Measurements from ENCODE around the gene XRRA1.
"Not testable (repeated sequence)": the region's sequence is repeated elsewhere in the genome, so short reads cannot be mapped to it uniquely, and the experiment has no call there.

Gene XRRA1, protein sequence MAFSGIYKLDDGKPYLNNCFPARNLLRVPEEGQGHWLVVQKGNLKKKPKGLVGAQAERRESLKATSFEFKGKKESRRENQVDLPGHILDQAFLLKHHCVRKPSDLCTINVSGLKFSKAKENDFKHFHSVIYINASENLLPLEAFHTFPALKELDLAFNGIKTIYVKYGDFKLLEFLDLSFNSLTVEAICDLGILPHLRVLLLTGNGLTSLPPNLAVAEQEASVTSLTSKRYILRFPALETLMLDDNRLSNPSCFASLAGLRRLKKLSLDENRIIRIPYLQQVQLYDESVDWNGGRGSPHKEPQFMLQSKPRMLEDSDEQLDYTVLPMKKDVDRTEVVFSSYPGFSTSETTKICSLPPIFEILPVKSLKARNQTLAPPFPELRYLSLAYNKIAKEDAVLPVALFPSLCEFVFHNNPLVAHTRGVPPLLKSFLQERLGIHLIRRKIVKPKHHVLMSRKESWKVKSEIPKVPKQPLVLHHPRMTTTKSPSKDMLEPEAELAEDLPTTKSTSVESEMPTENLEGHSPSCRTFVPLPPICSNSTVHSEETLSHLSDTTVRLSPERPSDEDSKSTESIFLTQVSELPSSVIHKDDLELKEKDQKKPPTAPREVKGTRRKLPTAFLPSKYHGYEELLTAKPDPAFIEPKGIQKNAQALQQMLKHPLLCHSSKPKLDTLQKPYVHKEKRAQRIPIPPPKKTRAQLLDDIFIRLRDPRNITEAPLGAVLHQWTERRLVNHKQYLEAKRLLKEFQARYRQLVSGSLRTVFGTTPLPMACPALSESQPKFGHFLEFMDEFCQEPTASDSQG

GRCh38 chr11:74948898-74949752 is at the start of gene XRRA1, which contains the start of gene SPCS2:
XRRA1 (minus strand) TSS chr11:74949091; CDS start chr11:74940878, 8,213 bp downstream.
SPCS2 (plus strand) TSS chr11:74949266; CDS start chr11:74949286, 20 bp downstream.
- DNase-seq, result peak; percentile 99

- DNase-seq, result no peak
Measured at GRCh38 chr11:74992852-74993251, 44.0 kb upstream of the XRRA1 start.

- DNase-seq, result no peak
Measured at GRCh38 chr11:74990941-74991340, 42.0 kb upstream of the XRRA1 start.

- DNase-seq, result not testable (repeated sequence)
Measured at GRCh38 chr11:74990150-74990549, 41.3 kb upstream of the XRRA1 start.

DNA sequence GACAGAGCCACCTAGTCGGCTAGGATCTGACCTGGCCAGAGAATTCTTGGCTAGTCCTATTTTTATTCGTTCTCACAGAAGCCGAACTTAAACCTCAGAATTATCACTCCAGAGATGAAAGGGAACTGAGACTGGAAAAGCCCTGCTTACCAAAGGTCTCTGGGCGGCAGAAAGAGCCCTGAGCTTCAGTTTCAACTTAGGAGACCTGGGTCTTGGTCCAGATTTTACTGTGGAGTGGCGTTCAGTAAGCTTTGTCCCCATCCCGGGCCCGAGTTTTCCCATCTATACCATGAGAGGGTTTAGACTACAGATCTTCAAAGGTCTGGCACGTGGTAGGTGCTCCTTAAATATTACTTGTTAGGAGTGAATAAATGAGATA is 40.4 kb upstream of the XRRA1 start:
- DNase-seq, result no peak

DNA sequence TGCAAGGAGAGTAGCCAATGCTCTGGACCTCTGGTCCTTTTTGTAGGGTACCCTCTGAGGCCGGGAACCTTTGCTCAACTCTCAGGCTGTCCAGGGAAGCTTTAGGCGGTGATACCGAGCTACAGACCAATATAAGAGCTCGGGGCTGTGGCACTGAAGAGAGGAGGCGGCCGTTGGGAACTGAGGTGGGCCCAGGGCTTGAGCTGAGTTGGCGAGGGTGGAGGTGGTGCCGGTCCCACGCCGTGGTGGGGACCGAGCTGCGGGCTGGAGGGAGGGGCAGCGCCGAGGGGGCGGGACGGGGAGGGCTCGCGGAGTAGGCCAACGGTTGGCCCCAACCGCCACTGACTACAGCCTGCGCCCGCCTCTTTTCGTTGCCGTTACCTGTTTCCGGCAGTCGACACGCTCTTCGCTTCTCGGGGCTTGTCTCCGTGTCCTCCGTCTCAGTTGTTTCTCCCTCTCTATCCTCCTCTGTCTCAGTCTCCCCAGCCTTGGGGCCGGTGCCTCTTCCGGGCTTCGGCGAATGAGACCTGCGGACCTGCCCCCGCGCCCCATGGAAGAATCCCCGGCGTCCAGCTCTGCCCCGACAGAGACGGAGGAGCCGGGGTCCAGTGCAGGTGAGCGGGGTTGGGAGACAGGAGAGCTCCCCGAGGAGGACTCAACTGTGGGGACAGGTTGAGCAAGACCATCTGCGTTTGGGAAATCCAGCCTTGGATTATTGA is 39.8 kb upstream of the XRRA1 start, which contains the start of gene NEU3:
Gene NEU3 (plus strand): TSS at position 393 of the 719 bp plus-strand sequence. CDS start 128 bp downstream, at position 521.
- DNase-seq, result peak; percentile 84

DNA sequence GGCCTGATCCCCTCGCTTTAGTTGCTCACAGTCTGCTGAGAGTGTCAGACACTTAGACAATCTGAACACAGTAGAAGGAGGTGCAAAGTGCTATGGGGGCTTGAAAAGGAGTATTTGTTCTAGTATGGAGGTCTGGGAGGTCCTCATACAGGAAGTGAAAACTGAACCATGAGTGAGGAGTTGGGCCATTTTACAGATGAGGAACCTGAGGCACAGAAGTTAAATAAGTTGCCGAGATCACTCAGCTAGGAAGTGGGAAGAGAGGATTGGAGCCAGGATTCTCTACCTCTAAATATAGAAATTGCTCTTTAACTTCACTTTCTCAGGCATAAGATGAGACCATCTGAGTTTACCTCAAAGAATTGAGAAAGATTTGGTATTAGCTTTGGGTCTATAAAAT is 35.8 kb upstream of the XRRA1 start:
- no peak for DNase-seq

DNA sequence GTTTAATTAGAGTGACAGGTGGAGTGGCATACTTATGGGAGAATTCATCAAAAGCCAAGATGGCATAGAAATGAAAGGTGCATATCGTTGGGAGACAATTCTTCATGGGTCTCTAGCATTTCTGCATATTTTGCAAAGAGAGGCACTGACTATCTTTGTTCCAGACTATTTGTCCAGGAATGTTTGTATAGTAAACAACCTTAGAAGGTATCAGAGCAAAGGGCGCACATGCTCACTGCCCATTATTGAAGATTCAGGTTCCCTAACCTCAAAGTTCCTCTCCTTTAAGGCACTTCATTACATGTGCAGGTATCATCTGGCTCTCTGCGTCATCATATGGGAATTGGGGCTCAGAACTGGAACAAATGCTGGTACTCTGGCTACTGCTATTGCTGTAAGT is 35.2 kb upstream of the XRRA1 start:
- no peak for DNase-seq

- no peak for DNase-seq
Measured at GRCh38 chr11:74981888-74982287, 33.0 kb upstream of the XRRA1 start.

- no peak for DNase-seq
Measured at GRCh38 chr11:74980634-74981033, 31.7 kb upstream of the XRRA1 start.

DNA sequence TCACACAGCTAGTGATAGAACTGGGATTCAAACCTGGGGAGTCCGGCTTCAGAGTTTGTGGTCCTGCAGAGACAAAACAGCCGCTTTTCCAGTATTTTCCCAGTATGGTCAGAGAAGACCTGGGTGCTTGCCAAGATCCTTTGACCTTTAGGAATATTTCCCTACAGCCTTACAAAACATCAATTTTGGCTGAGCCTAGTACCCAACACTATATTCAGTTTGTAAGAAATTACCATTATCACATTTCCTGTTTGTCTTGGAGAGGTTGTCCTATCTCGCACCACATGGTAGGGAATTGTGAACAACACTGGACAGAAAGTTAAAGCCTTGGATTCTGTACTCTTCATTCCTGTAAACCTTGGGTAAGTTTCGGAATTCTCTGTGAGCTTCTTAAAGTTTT is 29.1 kb upstream of the XRRA1 start:
- no peak for DNase-seq

DNA sequence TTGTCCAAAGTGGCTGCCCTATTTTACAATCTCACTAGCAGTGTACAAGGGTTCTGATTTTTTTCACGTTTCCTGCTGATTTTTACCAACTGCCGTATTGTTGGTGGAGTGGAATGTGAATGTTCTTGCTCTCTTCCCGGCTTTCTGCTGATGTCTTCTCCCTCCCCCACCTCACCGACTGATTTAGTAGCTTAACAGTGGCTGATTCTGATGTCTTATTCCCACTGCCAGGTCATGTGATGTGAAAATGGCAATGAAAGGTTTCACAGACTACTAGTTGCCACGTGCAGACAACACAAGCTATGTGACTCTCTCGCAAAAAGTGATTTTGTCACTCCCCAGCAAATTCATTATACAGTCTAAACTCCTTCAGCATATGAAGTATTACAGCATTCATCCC is 22.5 kb upstream of the XRRA1 start:
- DNase-seq, result no peak

- DNase-seq, result no peak
Measured at GRCh38 chr11:74970852-74971395, 22.0 kb upstream of the XRRA1 start.

- no peak for DNase-seq
Measured at GRCh38 chr11:74966651-74967050, 17.8 kb upstream of the XRRA1 start.

DNA sequence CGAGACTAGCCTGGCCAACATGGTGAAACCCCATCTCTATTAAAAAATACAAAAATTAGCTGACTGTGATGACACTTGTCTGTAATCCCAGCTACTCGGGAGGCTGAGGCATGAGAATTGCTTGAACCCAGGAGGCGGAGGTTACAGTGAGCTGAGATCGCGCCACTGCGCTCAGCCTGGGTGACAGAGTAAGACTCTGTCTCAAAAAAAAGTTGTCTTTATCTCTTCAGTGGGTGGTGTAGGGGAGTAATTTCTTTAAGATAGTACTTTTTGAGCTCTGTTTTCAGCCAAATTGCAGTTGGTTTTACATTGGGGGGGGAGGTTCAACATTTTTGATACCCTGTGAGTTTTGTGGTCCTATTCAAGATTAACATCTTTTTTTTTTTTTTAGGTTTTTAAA is 11.2 kb upstream of the XRRA1 start:
- not testable (repeated sequence) for DNase-seq

DNA sequence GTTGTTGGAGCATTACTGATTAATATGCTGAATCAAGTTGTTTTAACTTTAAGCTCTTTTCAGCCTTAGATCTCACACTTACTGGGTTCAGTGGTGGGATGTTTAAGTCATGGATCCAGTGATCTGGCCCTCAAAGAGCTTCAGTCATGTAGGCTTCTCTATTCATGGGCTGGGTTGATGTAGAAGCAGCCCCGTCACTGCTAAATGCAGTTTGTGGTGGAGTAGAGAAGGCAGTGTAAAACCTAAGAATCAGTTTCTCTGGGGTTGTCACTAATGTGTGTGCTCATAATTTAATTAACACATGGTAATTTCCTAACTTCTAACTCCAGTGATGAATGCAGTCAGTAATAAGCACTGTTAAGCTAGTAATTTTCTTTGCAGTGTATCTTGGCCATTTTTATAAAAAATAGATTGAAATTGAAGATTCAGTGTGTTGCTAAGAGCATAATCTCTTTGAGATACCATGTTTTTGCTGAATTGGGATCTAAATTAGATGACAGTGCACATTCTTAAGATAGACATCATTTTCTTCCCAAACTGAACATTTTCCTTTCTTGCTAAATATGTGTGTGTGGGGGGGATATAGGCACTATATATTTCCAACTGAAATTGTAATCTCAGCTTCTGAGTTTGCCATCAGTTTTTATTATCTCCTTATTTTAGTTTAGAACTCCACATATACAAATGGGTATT is 9.2 kb upstream of the XRRA1 start:
- no peak for DNase-seq

DNA sequence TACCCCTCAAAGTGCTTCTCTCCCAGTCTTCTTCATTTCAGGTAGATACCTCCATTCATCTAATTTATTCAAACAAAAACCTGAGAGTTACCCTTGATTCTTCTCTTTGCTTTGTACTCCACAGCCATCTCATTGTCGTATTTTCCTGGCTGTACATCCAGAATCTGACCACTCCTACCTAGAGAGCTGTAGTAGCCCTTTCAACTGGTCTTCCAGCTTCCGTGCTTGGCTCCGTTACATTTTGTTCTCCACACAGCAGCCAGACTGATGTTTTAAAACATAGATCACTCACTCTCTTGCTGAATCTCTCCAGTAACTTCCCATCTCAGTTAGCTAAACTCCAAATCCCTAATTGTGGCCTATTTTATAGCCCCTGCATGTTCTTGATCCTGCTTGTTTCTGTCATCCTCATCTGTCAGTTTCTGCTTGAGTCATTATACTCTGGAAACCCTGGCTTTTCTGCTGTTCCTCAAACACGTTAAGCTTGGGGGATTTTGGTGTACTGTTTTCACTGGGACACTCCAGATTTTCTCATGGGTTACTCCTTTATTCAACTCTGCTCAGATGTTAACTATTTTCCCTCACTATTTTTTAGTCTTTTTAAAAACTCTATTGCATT is 7.6 kb upstream of the XRRA1 start:
- no peak for DNase-seq

- no peak for DNase-seq
Measured at GRCh38 chr11:74954199-74954598, 5.3 kb upstream of the XRRA1 start.

GRCh38 chr11:74953451-74953850 is 4.6 kb upstream of the XRRA1 start:
- DNase-seq, result no peak

- DNase-seq, result no peak
Measured at GRCh38 chr11:74952752-74953151, 3.9 kb upstream of the XRRA1 start.

- DNase-seq, result no peak
Measured at GRCh38 chr11:74951226-74951625, 2.3 kb upstream of the XRRA1 start.

All from stimulated activated CD4-positive, alpha-beta T cell treated with anti-CD3 and anti-CD28 coated beads, Interleukin-4, amount 100 ng/mL, for 24 hours (primary cell).